HG03159 (cell line): ENCODE results near the gene CMPK1.

Source experiments
- ATAC-seq: cut with Tn5 transposase; IDR thresholded peaks from one replicate; pipeline ENCODE4 v1.9.1; 2021; ENCODE audit warnings: mild to moderate bottlenecking, moderate library complexity; ENCODE audit not compliant: unreplicated experiment

The CMPK1 gene

GRCh38 chr1:47393141-47393540, 59.6 kb downstream of the CMPK1 start:
- ATAC-seq, result no peak

GRCh38 chr1:47395433-47395832, 61.8 kb downstream of the CMPK1 start:
- no peak for ATAC-seq

GRCh38 chr1:47396671-47397196, 63.1 kb downstream of the CMPK1 start:
- ATAC-seq, result no peak

GRCh38 chr1:47399138-47399845, 65.7 kb downstream of the CMPK1 start:
- ATAC-seq, result no peak

GRCh38 chr1:47399846-47400155, 66.2 kb downstream of the CMPK1 start:
- no peak for ATAC-seq

GRCh38 chr1:47401761-47402160, 68.2 kb downstream of the CMPK1 start:
- ATAC-seq, result no peak

GRCh38 chr1:47402591-47402990, 69.0 kb downstream of the CMPK1 start:
- ATAC-seq, result no peak

DNA sequence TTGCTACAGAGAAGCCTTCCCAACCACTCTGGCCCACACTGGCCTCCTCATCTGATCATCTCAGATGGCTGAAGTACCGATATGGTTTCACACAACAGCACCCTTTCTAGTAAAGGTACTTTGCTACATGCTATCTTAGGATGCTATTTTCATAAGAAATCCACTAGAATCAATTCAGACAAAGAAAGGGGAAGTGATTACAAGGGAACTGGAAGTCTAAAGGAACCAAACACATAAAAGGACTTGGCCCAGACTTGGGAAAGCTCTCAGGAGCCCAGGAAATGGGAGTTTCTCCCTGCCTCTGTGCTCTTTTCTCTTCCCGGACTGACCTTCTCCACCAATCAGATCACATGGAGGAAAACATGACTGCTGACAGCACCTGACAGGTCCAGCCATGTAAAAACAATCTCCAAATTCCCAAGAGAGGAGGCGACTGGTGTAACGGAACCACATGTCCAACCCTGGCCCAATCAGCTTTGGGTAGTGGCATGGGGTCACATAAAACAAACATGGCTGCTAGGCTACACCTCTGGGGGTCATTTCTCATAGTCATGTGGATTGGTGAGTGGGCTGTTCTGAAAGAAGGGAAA, 69.8 kb downstream of the CMPK1 start:
- ATAC-seq, result no peak

- ATAC-seq, result no peak
Measured at GRCh38 chr1:47405697-47406096, 72.1 kb downstream of the CMPK1 start.

- ATAC-seq, result no peak
Measured at GRCh38 chr1:47406966-47407365, 73.4 kb downstream of the CMPK1 start.

DNA sequence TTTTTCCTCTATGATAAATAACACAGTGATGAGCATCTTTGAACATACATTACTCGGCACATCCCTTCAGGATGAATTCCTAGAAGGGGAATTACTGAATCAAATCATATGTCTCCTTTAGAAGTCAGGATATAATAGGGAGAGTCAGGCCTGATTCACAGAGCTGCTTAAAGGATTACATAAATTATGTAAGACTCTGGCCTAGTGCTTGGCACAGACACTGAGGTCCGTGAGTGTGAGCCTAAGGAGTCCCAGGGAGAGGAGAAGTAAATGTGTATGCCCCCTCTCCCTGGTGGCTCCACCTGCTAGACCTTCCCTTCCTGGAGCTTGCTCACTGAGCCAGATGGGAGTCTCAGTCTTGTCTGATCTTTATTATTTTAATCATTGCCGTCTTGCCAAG, 73.9 kb downstream of the CMPK1 start:
- ATAC-seq, result no peak

DNA sequence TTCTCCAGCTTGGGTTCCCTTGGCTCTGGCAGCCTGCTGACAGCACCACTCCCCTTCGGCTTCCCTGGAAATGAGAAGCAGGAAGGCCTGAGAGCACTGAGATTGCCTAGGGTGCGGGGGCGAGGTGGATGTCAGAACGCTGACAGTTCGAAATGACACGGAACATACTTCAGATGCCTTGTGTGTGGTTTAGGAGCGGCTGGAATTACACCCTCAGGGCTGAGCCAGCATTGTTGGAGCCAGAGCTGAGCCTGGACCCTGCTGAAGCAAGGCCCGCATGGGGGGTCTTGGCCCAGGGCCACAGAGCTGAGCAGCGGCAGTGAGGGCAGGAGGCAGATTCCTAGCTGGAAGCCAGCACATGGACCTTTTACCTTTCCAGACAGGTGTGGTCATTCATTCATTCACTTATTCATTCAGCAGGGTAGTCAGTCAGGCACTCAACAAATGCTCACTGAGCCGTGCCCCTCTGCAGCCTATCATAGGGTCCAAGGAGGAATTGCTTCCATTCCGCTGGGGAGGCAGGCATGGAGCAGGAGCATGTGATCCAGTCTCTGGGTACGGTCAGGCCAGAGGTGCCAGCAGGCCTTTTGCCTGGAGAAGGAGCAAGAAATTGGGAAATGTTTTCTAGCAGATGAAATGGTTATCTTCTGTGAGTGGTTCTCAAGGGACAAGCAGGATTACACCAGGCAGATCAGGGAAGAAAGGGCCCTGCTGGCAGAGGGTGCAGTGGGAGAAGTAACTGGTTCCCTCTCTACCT, 75.9 kb downstream of the CMPK1 start:
- no peak for ATAC-seq

GRCh38 chr1:47410068-47410455, 76.5 kb downstream of the CMPK1 start:
- ATAC-seq, result no peak

DNA sequence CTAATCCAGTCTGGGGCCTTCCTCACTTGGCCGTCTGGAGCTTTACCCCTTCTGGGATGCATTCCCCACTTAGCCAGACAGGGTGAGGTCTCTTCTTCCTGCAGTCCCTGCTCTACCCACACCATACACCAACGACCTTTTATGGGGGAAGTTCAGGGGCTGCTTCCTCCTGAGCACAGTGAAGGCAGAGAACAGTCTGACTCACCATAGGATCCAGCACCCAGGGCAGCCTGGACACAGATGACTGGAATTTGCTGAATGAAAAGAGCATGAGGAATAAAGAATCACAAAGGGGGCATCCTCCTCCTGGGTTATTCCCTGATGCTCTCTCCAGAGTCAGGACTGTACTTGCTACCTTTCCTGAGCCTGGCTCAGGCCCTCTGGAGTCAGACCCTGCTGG, 77.8 kb downstream of the CMPK1 start:
- ATAC-seq, result no peak

- no peak for ATAC-seq
Measured at GRCh38 chr1:47412437-47412836, 78.8 kb downstream of the CMPK1 start.

DNA sequence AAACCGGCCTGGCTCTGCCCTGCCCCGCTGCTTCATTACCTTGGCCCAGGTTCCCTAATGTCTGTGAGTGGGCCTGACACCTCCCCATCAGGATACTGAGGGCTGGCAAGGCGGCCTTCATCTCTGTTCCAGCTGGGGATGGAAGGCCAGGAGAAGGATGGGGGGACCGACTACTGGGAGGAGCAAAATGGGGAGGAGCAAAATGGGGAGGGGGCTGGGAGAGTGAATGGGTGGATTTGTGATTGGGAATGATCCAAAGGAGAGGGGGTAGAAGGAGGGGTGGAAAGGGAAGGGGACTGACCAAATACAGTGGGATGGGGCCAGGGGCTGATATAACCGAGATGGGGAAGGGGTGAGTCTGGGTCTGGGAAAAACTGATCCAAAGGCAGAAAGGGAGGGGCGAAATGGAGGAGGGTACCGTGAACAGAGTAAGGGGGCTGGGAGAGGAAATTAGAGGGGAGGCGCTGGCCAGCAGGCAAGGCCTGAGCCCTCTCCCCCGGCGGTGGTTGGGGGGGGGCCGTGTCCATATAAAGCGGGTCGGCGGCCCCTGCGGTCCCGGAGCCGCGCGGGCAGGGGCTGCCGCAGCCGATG, 82.2 kb downstream of the CMPK1 start, which contains the start of gene FOXE3:
Gene FOXE3 (plus strand): TSS at position 558 of the 591 bp plus-strand sequence. CDS start 31 bp downstream, at position 589.
- ATAC-seq, result no peak

GRCh38 chr1:47416319-47417169, 83.0 kb downstream of the CMPK1 start:
- no peak for ATAC-seq

GRCh38 chr1:47417170-47418044, 83.8 kb downstream of the CMPK1 start:
- ATAC-seq, result no peak

DNA sequence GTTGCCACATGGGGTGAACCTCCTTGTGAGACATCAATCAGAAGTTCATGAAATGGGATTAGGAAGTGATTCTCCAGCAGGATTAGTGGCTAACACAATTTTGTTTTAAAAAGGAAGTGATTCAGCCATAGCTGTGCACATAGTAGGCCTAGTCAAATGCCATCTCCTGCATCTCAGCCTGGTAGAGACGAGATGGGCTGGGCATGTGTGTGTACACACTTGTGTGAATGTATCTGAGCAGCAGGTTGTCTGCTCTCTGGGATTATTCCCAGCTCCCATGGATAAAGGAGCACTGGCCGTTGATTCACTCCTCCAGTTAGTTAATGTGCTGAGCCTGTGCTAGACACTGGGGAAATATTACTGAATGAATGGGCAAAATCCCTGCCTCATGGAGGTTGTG, 84.5 kb downstream of the CMPK1 start:
- no peak for ATAC-seq
